Upper lobe of left lung (tissue), 6 donors: Measurements from ENCODE around the gene CYB5A. TPM values are rescaled to one million over a fixed set of nuclear protein-coding genes. Genes with fewer than 3 reads are reported as not detected.

ENCODE experiments used
- ATAC-seq, 2 donors: fragments of 200-7000 bp; cut with Tn5 transposase; one replicate each; pipeline ENCODE4 v1.9.1; 2022; ENCODE audit warnings: mild to moderate bottlenecking in 2 of 2, moderate library complexity in 2 of 2; ENCODE audit not compliant: low FRiP score in 2 of 2
- DNase-seq, 2 donors: peaks; one replicate each; pipeline ENCODE4 v3.0.0-alpha.2; 2019 to 2020
- H3K27ac ChIP-seq, 4 donors: fragments of 200-600 bp; sonication (generic); one replicate each; pipeline ENCODE4 v1.5.1; 2016 to 2019
- H3K27me3 ChIP-seq, 4 donors: fragments of 200-600 bp; sonication (generic); one replicate each; pipeline ENCODE4 v1.5.1; 2017 to 2019
- H3K36me3 ChIP-seq, 4 donors: fragments of 200-600 bp; sonication (generic); one replicate each; pipeline ENCODE4 v1.5.1; 2016 to 2019
- H3K4me1 ChIP-seq, 4 donors: fragments of 200-600 bp; sonication (generic); one replicate each; pipeline ENCODE4 v1.5.1; 2018 to 2019
- H3K4me3 ChIP-seq, 4 donors: fragments of 200-600 bp; sonication (generic); one replicate each; pipeline ENCODE4 v1.5.1; 2017 to 2019; ENCODE audit warnings: mild to moderate bottlenecking in 2 of 4, moderate library complexity in 1 of 4
- H3K9me3 ChIP-seq, 4 donors: fragments of 200-600 bp; sonication (generic); one replicate each; pipeline ENCODE4 v1.5.1; 2018 to 2019
- CTCF ChIP-seq, 6 experiments: fragments of 450-650 bp in 4 of 6; fragments of 200-600 bp in 2 of 6; sonication (generic) in 2 of 6; IDR thresholded peaks; one replicate each; pipeline ENCODE4 v1.5.1; 2016 to 2019; ENCODE audit warnings: antibody characterized with exemption in 6 of 6
- EP300 ChIP-seq, 4 donors: sonication (generic); formaldehyde crosslinking; IDR thresholded peaks; one replicate each; pipeline ENCODE4 v1.5.1; 2017; ENCODE audit warnings: antibody characterized with exemption in 4 of 4, control low read depth in 2 of 4
- POLR2A ChIP-seq, 4 donors: fragments of 450-650 bp; IDR thresholded peaks; one replicate each; pipeline ENCODE4 v1.5.1; 2016 to 2017; ENCODE audit warnings: antibody characterized with exemption in 4 of 4, mild to moderate bottlenecking in 2 of 4
- POLR2AphosphoS5 ChIP-seq, 2 donors: sonication (generic); formaldehyde crosslinking; IDR thresholded peaks; one replicate each; pipeline ENCODE4 v1.5.1; 2017; ENCODE audit warnings: antibody characterized with exemption in 2 of 2
- WGBS, 2 donors: methylation state at CpG; one replicate each; pipeline ENCODE4 v1.1.5; 2017 to 2018; 5-methylcytosine and 5-hydroxymethylcytosine counted together
- total RNA-seq, 6 donors: library from RNA; depleted of rRNA in 4 of 6; stranded (reverse); fragments of >200 nt in 4 of 6; gene quantifications; one replicate each; pipeline versions ENCODE4 v1.1.0 to v1.2.1, GENCODE V29; 2016 to 2021
- donor health status: DM: no; HTN: no; CAD: no; lungs with moderate emphysema.
- donor health status: DM: no; HTN: yes; CAD: no; lungs with severe emphysema.

Gene CYB5A
- total RNA-seq, 6 donors from 2014 or later: 291 to 729 (median 637) TPM

- Histone ChIP-seq H3K4me3 (no peak overlapping the region), H3K36me3 (no peaks in the 10 kb centered on the region), H3K4me1 (peaks cover 3 to 17% (median 13%) of the 10 kb centered on the region in 4 donors), H3K27me3 (no peaks in the 10 kb centered on the region), H3K9me3 (no peaks in the 10 kb centered on the region), H3K27ac (no peak overlapping the region)
- no peak for ATAC-seq
- DNase-seq: no peak
- 89 to 93% methylated on average over 10 of the region's 10 CpGs for WGBS, 2 donors
- TF ChIP-seq CTCF (IDR thresholded peaks at IDR 0.05) (no peak), EP300 (IDR thresholded peaks at IDR 0.05) (no peak), POLR2A (IDR thresholded peaks at IDR 0.05) (no peak), POLR2AphosphoS5 (IDR thresholded peaks at IDR 0.05) (no peak)
These were observed 61.9 kb downstream of the CYB5A start for GRCh38 chr18:74229891-74230290.

GRCh38 chr18:74229005-74229404 is 62.8 kb downstream of the CYB5A start:
- ATAC-seq: no peak
- H3K27ac ChIP-seq: no peak overlapping the region
- no peak overlapping the region for H3K4me3 ChIP-seq
- H3K27me3 ChIP-seq: no peaks in the 10 kb centered on the region
- no peaks in the 10 kb centered on the region for H3K36me3 ChIP-seq
- DNase-seq: no peak
- 94 to 96% methylated on average over 3 of the region's 3 CpGs for WGBS, 2 donors
- H3K4me1 ChIP-seq: peaks cover 0 to 8% (median 6%) of the 10 kb centered on the region in 4 donors
- H3K9me3 ChIP-seq: no peaks in the 10 kb centered on the region
- TF ChIP-seq CTCF (IDR thresholded peaks at IDR 0.05) (no peak), POLR2A (IDR thresholded peaks at IDR 0.05) (no peak), EP300 (IDR thresholded peaks at IDR 0.05) (no peak), POLR2AphosphoS5 (IDR thresholded peaks at IDR 0.05) (no peak)

GRCh38 chr18:74228312-74228711 is 63.5 kb downstream of the CYB5A start:
- no peak overlapping the region for H3K4me3 ChIP-seq
- no peak for ATAC-seq
- no peak for TF ChIP-seq POLR2A (IDR thresholded peaks at IDR 0.05)
- H3K27ac ChIP-seq: no peak overlapping the region
- no peaks in the 10 kb centered on the region for H3K36me3 ChIP-seq
- H3K27me3 ChIP-seq: no peaks in the 10 kb centered on the region
- peaks cover 0 to 1% (median under 1%) of the 10 kb centered on the region in 4 donors for H3K4me1 ChIP-seq
- WGBS, 2 donors: 85 to 97% methylated on average over 5 of the region's 5 CpGs
- DNase-seq: no peak
- no peaks in the 10 kb centered on the region for H3K9me3 ChIP-seq

GRCh38 chr18:74226666-74227065 is 65.1 kb downstream of the CYB5A start:
- no peak for ATAC-seq
- WGBS, 2 donors: 85 to 96% methylated on average over 10 of the region's 10 CpGs

GRCh38 chr18:74226156-74226555 is 65.6 kb downstream of the CYB5A start:
- H3K27me3 ChIP-seq: no peaks in the 10 kb centered on the region
- no peak overlapping the region for H3K4me3 ChIP-seq
- DNase-seq (no peak), ATAC-seq (no peak)
- H3K27ac ChIP-seq: no peak overlapping the region
- TF ChIP-seq POLR2AphosphoS5 (IDR thresholded peaks at IDR 0.05) (no peak), EP300 (IDR thresholded peaks at IDR 0.05) (no peak), POLR2A (IDR thresholded peaks at IDR 0.05) (no peak), CTCF (IDR thresholded peaks at IDR 0.05) (no peak)
- no peaks in the 10 kb centered on the region for H3K9me3 ChIP-seq
- 64 to 72% methylated on average over 4 of the region's 4 CpGs for WGBS, 2 donors
- no peaks in the 10 kb centered on the region for H3K4me1 ChIP-seq
- no peaks in the 10 kb centered on the region for H3K36me3 ChIP-seq

More at GRCh38 chr18:74226666-74227065, 65.1 kb downstream of the CYB5A start:
- Histone ChIP-seq H3K27me3 (no peaks in the 10 kb centered on the region), H3K4me3 (no peak overlapping the region), H3K4me1 (no peaks in the 10 kb centered on the region), H3K27ac (no peak overlapping the region), H3K36me3 (no peaks in the 10 kb centered on the region), H3K9me3 (no peaks in the 10 kb centered on the region)
- TF ChIP-seq EP300 (IDR thresholded peaks at IDR 0.05): no peak
- TF ChIP-seq POLR2AphosphoS5 (IDR thresholded peaks at IDR 0.05): no peak
- TF ChIP-seq CTCF (IDR thresholded peaks at IDR 0.05): no peak
- TF ChIP-seq POLR2A (IDR thresholded peaks at IDR 0.05): no peak
- DNase-seq: no peak
